ENCODE results near the gene ARHGEF37.
A peak's percentile ranks its signal among the peaks of the same experiment; 100 is the strongest.
"Not testable (repeated sequence)": the region's sequence is repeated elsewhere in the genome, so short reads cannot be mapped to it uniquely, and the experiment has no call there.

The ARHGEF37 gene

DNA sequence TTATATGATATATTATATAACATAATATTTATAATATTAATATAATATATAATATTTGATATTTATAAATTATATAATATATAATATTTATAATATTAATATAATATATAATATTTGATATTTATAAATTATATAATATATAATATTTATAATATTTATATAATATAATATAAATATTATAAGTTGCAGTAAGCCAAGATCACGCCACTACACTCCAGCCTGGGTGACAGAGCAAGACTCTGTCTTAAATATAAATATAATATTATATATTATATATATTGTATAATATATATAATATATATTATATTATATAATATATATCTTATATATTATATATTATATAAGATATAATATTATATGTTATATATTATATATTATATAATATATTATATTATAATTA, 68.4 kb downstream of the ARHGEF37 start:
- DNase-seq = not testable (repeated sequence)

DNA sequence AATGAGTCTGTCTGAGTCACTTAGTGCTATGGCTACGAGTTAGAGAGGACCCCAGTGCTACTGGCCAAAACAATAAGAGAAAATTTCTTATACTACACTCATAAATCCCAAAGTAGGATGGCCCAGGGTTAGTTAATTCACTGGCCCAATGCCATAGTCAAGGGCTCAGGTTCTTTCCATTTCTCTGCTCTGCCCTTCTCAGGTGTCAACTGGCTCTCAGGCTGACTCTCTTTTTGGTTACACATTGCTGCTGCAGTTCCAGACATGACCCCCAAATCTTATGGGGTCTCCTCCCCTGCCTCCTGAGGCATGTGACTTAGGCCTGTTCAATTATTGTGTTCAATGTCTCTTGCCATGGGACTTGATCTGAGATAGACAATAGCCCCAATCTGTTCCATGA, 70.4 kb downstream of the ARHGEF37 start:
- DNase-seq = no peak

DNA sequence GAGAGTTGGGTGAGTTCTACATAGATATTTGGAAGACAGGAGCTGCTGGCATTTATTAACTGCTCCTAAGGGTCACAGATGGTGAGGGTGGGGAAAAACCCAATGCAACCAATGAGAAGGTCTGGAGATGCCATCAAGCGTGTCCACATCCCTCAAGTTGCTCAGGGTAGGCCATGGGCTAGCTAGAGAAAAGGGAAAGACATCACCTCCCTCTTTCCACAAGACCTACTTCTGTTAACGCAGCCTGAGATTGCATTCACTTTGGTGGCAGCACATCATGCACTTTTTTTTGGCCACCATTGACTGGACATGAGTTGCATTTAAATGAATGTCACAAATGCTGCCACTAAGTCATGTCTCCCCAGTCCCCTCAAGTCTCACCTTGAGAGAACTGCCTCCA, 71.4 kb downstream of the ARHGEF37 start:
- no peak for DNase-seq

DNA sequence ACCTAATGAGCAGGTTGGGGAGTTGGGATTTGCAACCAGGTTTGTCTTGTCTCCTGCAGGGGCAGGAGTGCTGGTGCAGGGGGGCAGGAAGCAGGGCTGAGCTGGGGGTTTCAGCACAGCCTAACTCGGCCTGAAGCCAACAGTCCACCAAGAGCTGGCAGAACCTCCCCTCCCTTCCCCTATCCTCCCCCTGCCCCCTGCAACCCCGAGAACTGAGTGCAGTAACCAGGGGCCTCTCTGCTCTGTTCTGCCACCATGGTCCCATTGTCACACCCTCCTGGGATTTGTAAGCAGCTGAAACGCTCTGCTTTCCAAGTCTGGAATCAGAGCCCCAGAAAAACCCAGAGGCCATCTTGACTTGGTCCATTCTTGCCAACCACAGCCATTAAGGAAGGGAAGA, 72.9 kb downstream of the ARHGEF37 start:
- DNase-seq = no peak

DNA sequence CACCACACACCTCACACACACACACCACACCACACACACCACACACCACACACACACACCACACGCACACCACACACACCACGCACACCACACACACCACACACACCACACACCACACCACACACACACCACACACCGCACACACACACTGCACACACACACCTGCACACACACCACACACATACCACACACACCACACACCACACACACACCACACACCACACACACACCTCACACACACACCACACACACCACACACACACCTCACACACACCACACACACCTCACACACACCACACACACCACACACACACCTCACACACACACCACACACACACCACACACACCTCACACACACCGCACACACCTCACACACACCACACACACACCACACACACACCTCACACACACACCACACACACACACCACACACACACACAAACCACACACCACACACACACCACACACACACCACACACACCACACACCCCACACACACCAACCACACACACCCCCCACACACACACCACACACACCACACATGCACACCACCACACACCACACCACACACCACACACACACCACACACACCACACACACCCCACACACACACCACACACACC, 73.7 kb downstream of the ARHGEF37 start:
- no peak for DNase-seq

DNA sequence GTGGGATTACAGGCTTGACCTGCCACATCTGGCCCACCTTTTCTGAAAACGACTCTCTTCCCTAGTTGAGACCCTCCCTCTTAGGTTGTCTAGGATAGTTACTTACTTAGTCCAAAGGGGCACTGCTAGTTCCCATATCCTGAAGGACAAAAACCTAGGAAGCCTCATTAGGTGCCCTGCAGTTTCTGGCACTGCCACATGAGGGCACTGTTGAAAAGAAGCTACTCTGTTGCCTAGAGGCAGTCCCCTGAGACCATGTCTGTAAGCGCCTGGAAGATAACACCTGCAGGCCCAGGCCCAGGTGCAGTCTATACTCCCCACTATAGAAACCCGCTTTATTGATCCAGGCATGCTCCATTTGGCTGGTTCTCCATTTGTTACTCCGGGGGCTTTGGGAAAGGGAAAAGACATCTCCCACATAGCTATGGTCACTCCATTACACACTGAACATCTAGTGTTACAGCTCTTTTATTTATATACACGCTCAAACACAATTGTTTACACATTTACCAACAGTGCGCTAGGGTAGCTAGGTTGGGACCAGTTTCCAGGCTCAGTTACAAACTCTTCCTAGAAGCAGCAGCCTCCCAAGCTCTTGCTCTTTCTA, 75.4 kb downstream of the ARHGEF37 start:
- peak; percentile 12 for DNase-seq

DNA sequence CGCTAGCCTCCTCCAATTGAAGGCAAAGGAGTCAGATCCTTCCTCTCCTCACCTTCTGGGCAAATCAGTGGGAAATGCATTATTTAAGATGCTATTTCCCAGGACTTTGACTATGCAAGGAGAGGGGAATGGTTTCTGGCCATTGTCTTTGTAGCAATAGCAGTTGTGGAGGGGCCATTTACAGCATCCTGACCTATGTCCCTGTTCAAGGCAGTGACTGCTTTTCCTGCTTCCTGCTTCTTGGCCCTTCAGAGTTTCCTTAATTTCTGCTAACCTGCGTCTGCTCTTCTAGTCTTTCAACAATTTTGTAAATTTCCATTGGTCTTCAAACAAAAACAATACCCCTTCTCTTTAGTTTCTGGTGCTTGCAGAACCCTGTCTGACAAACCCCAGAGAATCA, 76.0 kb downstream of the ARHGEF37 start:
- DNase-seq = no peak

DNA sequence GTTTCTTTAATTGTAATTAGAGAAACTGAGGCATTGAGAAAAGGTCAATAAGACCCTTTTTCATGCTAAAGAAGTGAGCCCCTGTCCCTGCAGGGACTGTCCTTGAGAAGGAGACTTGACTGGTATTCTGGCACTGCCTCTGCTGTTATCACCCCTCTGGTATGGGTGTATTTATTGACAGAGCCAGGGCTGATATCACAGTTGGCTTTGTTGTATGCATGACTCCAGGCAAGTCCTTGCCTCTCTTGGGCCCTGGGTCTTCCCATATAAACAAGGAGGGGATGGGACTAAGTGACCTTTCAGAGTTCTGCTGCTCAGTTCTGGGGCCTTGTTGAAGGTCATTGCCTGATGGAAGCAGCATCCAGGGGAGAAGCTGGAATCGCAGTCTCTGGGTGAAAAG, 77.0 kb downstream of the ARHGEF37 start:
- no peak for DNase-seq

DNA sequence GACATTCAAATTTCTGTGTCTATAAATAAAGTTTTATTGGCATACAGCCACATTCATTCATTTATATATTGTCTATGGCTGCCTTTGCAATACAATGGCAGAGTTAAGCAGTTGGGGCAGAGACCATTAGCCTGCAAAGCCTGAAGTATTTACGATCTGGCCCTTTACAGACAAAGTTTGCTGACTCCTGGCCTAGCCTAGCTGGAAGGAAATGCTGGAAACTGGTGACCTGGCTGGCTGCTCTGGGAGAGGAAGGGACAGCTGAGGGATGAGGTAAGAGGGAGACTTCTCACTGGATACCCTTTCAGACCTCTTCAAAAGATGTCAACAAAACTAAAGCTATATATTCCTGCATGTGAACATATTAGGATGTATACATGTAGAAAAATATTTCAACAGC, 82.8 kb downstream of the ARHGEF37 start:
- no peak for DNase-seq

DNA sequence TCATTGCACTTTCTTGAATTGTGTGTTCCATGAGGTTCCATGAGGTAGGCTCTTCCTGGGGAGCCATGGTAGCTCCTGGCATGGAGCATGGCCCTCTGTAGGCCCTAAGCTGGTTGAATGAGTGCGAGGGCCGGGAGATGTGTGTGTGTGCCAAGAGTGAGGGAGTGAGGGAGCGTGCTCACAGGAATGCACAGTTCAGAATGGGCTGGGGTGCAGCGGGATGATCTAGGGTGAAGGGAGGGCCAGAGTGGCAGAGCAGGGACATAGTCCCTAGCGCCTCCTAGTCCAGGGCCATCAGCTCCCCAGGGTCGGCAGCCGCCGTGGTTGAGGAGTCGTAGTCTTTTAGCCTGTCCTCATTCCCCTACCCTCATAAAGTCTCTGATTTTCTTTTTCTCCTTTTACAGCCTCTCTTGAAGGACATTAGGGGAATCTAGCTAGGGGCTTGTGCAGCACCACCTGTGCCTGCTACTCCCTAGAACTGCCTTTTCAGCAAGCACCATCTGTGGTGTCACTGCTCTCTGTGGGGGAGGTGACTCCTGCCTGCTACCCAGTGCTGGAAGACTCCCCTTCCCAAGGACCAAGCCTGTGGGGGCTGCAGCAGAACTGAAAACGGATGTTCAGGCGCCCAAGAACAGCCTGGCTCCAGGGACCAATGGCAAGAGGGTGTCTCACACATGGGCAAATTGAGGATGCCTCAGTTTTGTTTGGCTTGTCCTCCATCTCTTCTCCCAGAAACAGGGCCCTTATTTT, 83.5 kb downstream of the ARHGEF37 start:
- DNase-seq = no peak

DNA sequence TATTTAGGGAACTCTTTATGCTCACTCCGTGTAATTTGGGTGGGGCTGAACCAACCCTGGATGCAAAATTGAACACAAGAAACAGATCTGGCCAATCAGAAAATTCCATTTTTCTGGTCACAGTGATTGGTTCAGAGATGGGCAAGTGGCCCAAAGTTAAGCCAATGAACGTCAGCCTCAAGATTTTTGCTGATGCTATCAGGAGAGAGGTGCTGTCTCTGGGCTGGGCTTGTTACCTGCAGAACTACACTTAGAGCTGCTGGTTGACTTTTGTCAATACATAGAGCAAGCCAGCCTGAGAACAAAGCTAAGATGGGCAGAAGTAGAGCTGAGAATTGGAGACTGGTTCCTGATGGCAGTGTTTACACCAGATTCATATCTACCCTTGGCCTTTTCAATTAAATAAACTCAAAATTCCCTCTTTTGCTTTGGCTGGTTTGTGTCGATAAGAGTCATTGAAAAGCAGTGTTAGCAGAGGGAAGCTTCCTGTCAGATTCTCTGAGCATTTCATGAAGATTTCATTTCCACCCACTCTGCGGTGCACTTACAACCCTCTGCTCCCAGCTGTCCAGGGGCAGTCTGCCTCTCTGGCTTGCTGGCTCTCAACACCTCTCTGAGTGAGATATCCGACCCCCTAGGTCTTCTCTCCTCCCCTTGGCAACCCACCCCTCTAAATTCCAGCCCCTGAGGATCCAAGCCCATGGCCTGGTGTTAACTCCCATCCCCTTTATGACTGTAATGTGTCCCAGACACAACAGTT, 84.3 kb downstream of the ARHGEF37 start:
- no peak for DNase-seq

DNA sequence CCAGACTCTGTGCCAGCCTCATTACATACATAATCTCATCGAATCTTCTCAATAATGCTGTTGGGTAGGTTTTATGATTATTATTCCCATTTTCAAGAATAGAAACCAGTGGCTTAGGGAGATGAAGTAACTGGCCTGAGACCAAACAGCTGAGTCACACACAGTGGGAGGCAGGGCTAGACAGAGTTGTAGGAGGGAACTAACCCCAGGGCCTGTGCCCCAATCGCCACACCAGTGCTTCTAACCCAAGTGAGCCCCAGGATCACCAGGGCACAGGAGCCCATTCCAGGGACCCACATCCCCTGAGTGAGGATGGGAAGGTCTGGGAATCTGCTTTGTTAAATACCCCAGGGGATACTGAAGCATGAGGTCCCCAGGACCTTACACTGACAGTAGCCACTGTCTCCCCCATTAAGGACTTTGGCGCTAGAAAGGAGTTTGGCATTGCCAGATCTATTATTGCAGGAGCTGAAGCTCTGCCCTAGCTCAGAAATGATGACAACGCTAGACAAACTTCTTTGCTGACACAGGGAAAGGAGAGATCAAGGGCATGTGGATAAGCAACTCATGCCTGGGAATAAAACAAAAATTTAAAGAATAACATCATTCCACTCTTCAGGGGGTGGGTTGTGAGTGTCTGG, 85.0 kb downstream of the ARHGEF37 start:
- no peak for DNase-seq

DNA sequence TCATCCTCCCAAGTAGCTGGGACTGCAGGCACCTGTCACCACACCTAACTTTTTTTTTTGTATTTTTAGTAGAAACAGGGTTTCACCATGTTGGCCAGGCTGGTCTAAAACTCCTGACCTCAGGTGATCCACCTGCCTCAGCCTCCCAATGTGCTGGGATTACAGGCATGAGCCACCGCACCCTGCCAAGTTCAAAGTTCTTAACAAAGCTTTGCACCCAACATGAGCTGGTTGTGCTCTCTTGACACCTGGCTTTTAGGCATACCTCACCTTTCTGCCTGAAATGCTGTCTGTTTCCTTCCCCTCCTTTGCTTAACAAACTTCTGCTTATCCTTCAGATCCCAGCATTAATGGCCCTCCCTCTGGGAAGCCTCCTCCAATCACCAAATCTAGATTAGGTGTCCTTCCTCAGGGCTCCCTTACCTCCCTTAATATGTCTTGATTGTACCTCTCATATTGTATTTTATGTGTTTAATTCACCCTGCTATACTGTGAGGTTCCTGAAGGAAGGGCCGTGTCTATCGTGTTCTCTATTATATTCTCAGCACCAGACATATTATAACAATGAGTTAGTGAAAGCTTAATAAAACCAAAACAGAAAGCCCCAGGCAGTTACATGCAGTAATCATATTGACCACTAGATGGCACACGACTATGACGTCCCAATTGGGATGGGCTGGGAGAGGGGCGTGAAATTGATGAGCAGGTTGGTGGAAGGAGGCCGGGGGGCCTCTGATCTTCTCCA, 86.0 kb downstream of the ARHGEF37 start:
- DNase-seq = peak; percentile 10

DNA sequence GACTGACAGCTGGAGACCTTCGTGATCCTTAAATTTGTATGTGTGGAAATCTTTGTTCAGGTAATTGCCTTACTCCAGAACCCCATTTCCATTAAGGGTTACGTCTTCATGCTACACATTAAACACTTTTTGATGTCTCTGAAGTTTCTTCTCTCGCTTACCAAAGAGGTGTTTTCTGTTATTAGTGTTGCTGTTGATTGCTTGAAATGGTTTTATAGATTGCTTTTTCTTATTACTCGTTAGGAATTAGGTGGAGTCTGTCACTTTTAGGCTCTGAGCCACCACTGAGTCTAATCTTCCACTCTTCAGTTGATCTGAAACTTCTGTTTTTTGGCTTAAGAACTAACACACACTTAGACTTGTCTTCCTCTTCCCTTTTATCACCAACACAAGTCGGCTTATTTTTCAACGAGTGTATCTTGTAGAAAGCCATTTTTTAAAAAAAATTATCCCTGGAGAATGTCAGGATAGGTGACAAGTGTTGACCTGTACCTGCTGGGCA, 86.6 kb downstream of the ARHGEF37 start:
- no peak for DNase-seq

DNA sequence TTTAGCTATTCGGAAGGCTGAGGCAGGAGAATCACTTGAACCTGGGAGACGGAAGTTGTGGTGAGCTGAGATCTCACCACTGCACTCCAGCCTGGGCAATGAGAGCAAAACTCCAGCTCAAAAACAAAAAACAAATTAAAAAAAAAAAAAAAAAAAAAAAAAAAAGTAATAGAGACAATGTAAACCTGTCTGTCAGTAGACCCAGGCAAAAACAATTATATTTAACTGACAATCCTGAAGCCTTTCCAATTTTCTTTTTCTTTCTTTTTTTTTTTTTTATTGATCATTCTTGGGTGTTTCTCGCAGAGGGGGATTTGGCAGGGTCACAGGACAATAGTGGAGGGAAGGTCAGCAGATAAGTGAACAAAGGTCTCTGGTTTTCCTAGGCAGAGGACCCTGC, 88.0 kb downstream of the ARHGEF37 start:
- DNase-seq = not testable (repeated sequence)

DNA sequence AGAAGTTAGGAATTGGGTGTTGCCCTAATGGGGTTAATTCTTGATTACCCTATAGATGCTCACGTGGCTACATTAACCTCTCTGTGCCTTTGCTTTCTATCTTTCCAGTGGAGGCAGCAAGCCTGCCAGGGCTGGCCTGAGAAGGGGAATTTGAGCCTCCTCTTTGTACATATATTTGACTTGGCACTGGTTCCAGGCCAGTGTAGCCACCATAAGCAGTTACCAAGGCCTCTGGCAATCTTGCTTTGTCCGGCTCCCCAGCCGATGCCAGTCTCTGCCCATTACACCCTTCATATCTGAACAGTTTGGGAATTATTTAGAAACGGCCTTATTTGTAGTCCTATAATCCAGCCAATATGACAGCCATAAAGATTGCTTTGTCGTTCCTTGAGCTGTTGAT, 90.2 kb downstream of the ARHGEF37 start:
- DNase-seq = no peak

DNA sequence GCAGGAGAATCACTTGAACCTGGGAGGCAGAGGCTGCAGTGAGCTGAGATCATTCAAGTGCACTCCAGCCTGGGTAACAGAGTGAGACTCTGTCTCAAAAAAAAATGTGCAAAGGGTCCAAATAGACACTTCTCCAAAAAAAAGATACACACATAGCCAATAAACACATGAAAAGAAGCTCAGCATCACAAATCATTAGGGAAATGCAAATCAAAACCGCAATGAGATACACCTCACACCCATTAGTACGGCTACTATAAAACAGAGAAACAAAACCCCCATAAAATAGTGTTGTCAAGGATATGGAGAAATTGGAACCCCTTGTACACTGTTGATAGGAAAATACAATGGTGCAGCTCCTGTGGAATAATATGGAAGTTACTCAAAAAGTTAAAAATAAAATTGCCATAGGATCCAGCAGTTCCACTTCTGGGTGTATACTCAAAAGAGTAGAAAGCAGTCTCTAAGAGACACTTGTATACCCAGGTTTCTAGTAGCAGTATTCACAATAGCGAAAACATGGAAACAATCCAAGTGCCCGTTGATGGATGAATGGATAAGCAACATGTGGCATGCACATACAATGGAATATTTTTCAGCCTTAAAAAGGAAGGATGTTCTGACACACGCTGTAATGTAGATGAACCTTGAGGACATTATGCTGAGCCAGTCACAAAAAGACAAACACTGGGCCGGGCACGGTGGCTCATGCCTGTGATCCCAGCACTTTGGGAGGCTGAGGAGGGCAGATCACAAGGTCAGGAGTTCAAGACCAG, 91.6 kb downstream of the ARHGEF37 start:
- no peak for DNase-seq

DNA sequence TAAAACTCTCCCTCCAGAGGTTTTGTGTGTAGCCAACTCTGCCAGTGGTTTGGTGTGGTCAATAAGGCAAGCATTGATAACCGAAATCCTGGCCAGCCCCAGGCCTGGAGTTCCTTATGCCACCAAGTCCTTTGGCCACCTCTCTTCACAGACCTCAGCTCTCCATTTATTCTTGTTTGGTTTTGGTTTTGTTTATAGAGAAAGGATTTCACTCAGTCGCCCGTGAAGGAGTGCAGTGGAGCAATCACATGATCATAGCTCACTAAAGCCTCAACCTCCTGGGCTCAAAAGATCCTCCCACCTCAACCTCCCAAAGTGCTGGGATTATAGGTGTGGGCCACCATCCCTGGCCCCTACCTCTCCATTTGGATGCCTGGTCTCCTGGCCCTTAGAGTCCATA, 93.4 kb downstream of the ARHGEF37 start:
- no peak for DNase-seq

DNA sequence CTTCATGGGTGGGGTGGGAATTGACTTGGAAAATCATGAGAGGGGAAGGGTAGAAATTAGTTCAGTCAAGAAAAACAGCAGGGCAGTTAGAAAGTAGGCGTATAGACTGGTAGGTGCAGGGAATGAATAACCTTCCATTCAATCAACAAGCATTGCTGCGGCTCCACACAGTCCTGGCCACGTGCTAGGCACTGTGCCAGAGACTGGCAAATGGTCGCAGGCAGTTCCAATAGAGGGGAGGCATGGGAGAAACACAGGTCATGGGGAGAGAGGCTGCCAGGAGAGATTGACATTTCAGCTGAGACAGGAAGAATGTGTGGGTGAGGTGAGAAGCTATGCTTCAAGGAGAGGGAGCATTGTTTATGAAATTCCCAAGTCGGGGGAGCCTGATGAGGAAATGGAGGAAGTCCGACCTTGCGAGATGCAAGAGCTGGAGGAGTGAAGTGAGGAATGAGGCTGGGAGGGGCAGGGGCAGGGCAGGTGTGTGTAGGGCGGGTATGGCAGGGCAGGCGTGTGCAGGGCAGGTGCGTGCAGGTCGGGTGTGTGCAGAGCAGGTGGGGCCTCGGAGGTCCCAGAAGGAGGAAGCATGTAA, 94.4 kb downstream of the ARHGEF37 start:
- no peak for DNase-seq

DNA sequence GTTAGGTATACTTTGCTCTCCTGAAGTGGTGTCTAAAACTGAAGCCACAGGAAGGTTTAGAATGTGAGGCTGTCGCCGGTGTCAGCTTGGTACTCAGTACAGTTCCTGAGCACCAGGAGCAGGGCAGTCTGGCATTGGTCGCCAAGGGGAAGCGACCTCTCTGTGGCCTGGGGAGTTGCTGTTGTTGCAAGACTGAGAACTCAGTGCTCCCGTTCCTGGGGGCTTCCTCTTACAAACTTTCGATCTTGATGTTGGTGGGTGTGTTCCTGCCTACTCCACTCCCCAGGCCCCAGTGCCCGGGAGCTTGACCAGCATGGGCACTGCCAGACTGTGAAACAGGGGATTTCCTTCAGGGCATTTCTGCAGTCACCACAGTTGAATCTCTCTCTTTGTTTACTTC, 96.4 kb downstream of the ARHGEF37 start:
- DNase-seq = no peak
